ENCODE data around the gene MLC1.
A peak's percentile ranks its signal among the peaks of the same experiment; 100 is the strongest.

MLC1 gene

DNA sequence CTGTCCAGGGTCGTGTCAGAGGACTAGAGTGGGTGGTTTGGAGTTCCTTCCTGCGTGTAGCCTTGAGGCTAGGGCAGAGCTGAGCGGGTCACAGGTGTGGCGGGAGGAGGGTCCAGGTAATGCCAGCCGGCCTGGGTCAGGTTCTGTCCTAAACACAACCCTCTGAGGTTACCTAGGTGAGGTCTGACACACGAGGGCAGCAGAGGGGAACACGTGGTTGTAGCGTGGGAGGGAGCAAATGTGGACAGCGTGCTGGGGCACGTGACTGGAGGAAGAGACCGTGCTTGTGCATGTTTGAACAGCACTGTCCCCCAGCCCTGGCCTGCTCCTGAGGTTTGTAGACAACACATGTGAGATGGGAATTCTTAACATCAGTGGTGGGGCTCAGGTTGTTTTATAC lies 17.7 kb upstream of the MLC1 start:
- H3K27me3 ChIP-seq (ENCODE audit: control insufficient read depth in 3 of 3, insufficient read depth in 3 of 3, low read depth in 1 of 3, low read length in 3 of 3) = peaks cover 0 to 2% (median 0%) of the 10 kb centered on the region in 3 experiments
- H2AFZ ChIP-seq (ENCODE audit: low read length) = no peak overlapping the region
- no peak for DNase-seq (ENCODE audit: low spot score)
- no peaks in the 10 kb centered on the region for H3K9me3 ChIP-seq (replicated peaks in 1 of 2; ENCODE audit: control insufficient read depth in 2 of 2, insufficient read depth in 1 of 2, low read depth in 1 of 2, low read length in 2 of 2)
- WGBS, 2 donors (ENCODE audit: extremely low coverage in 2 of 2, insufficient read length in 2 of 2, insufficient replicate concordance in 1 of 2) = no CpG with 5 or more reads among the region's 11 CpGs
- H3K9ac ChIP-seq (ENCODE audit: low read depth, low read length, poor library complexity) = peak overlapping the region; percentile 55
- peaks cover 2 to 11% of the 10 kb centered on the region in 2 donors for H3K4me1 ChIP-seq (ENCODE audit: control insufficient read depth in 2 of 2, insufficient read depth in 1 of 2, low read depth in 1 of 2, low read length in 2 of 2)
- no peak overlapping the region for H2BK15ac ChIP-seq (ENCODE audit: low read length)
- H2AK5ac ChIP-seq (ENCODE audit: low read depth, low read length) = peak overlapping the region; percentile 68
- H3K14ac ChIP-seq (ENCODE audit: low read length) = no peak overlapping the region
- H2BK120ac ChIP-seq (ENCODE audit: low read depth, low read length) = peak overlapping the region; percentile 82
- H3K79me1 ChIP-seq (ENCODE audit: low read depth, low read length) = no peaks in the 10 kb centered on the region
- no peaks in the 10 kb centered on the region for H3K36me3 ChIP-seq (replicated peaks in 1 of 2; ENCODE audit: control insufficient read depth in 2 of 2, insufficient read depth in 2 of 2, low read length in 2 of 2)
- H3K4me3 ChIP-seq (ENCODE audit: low read length in 2 of 2) = peak overlapping the region in 1 of 2 donors; percentile 52
- no peak overlapping the region for H2BK12ac ChIP-seq (ENCODE audit: low read length)
- H3K23ac ChIP-seq (ENCODE audit: low read depth, low read length, poor library complexity) = no peak overlapping the region
- H2BK5ac ChIP-seq (ENCODE audit: low read length) = peak overlapping the region; percentile 6
- no peak overlapping the region for H3K4me2 ChIP-seq (ENCODE audit: insufficient read depth, low read length, poor library complexity, severe bottlenecking)
- peak overlapping the region; percentile 67 for H3K18ac ChIP-seq (ENCODE audit: low read length)
- no peak overlapping the region for H3K4ac ChIP-seq (ENCODE audit: low read length)
- H4K91ac ChIP-seq (ENCODE audit: low read depth, low read length, poor library complexity) = no peak overlapping the region
- H4K8ac ChIP-seq (ENCODE audit: low read depth, low read length) = no peak overlapping the region
- H3K27ac ChIP-seq (replicated peaks; ENCODE audit: low read length) = no peak overlapping the region

DNA sequence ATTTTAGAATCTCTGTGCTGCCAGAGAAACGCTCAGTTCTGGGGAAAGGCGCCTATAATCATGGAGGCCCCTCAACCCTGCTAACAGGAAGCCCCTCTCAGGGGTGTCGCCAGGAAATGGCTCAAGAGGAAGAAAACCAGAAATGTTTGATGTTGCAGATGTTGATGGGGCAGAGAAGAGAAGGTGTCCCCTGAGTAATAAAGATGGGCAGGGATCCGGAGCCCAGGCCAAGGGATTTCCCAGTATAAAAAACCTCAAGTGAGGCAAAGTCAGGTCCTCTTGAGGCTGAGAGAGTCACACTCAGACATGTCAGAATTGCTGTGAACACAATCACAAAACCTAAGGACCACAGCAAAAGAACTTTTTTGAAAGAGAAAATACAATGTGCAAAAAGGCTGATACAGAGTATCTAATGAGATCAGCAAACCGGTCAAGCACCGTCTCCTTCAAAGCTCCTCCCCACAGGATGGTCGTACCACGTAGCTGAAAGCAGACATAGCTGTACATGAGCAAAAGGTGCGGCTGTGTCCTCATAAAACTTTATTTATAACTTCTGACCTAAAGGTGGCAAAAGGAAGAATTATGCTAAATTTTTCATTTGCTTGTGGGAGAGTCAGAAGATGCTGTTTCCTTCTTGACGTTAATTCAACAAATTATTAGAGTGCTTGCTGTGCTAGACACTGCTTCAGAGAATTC lies 16.8 kb upstream of the MLC1 start:
- no peak overlapping the region for H3K23ac ChIP-seq (ENCODE audit: low read depth, low read length, poor library complexity)
- H3K27me3 ChIP-seq (ENCODE audit: control insufficient read depth in 3 of 3, insufficient read depth in 3 of 3, low read depth in 1 of 3, low read length in 3 of 3) = peaks cover 0 to 2% (median 0%) of the 10 kb centered on the region in 3 experiments
- no peak overlapping the region for H2BK120ac ChIP-seq (ENCODE audit: low read depth, low read length)
- peaks cover 2 to 11% of the 10 kb centered on the region in 2 donors for H3K4me1 ChIP-seq (ENCODE audit: control insufficient read depth in 2 of 2, insufficient read depth in 1 of 2, low read depth in 1 of 2, low read length in 2 of 2)
- WGBS, 2 donors (ENCODE audit: extremely low coverage in 2 of 2, insufficient read length in 2 of 2, insufficient replicate concordance in 1 of 2) = no CpG with 5 or more reads among the region's 10 CpGs
- H3K9ac ChIP-seq (ENCODE audit: low read depth, low read length, poor library complexity) = no peak overlapping the region
- no peak overlapping the region for H2BK15ac ChIP-seq (ENCODE audit: low read length)
- DNase-seq (ENCODE audit: low spot score) = no peak
- no peak overlapping the region for H3K4me2 ChIP-seq (ENCODE audit: insufficient read depth, low read length, poor library complexity, severe bottlenecking)
- no peak overlapping the region for H3K4me3 ChIP-seq (ENCODE audit: low read length in 2 of 2)
- H2AFZ ChIP-seq (ENCODE audit: low read length) = no peak overlapping the region
- no peak overlapping the region for H3K27ac ChIP-seq (replicated peaks; ENCODE audit: low read length)
- no peaks in the 10 kb centered on the region for H3K36me3 ChIP-seq (replicated peaks in 1 of 2; ENCODE audit: control insufficient read depth in 2 of 2, insufficient read depth in 2 of 2, low read length in 2 of 2)
- H3K79me1 ChIP-seq (ENCODE audit: low read depth, low read length) = no peaks in the 10 kb centered on the region
- no peak overlapping the region for H4K91ac ChIP-seq (ENCODE audit: low read depth, low read length, poor library complexity)
- no peak overlapping the region for H3K14ac ChIP-seq (ENCODE audit: low read length)
- no peak overlapping the region for H2AK5ac ChIP-seq (ENCODE audit: low read depth, low read length)
- no peak overlapping the region for H2BK12ac ChIP-seq (ENCODE audit: low read length)
- no peak overlapping the region for H3K4ac ChIP-seq (ENCODE audit: low read length)
- no peak overlapping the region for H4K8ac ChIP-seq (ENCODE audit: low read depth, low read length)
- no peaks in the 10 kb centered on the region for H3K9me3 ChIP-seq (replicated peaks in 1 of 2; ENCODE audit: control insufficient read depth in 2 of 2, insufficient read depth in 1 of 2, low read depth in 1 of 2, low read length in 2 of 2)
- no peak overlapping the region for H2BK5ac ChIP-seq (ENCODE audit: low read length)
- no peak overlapping the region for H3K18ac ChIP-seq (ENCODE audit: low read length)

DNA sequence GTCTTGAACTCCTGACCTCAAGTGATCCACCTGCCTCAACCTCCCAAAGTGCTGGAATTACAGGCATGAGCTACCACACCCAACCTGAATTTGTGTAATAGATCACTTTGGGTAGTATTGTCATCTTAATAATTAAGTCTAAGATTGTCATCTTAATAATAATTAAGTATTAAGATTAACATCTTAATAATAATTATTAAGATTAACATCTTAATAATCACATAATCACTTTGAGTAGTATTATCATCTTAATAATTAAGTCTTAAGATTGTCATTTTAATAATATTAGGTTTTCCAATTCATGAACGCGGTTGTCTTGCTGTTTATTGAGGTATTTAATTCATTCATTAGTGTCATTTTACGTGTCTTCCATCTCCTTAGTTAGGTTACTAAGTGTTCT lies 12.8 kb upstream of the MLC1 start:
- no peaks in the 10 kb centered on the region for H3K36me3 ChIP-seq (replicated peaks in 1 of 2; ENCODE audit: control insufficient read depth in 2 of 2, insufficient read depth in 2 of 2, low read length in 2 of 2)
- WGBS, 2 donors (ENCODE audit: extremely low coverage in 2 of 2, insufficient read length in 2 of 2, insufficient replicate concordance in 1 of 2) = no CpG with 5 or more reads among the region's 3 CpGs
- no peak overlapping the region for H3K23ac ChIP-seq (ENCODE audit: low read depth, low read length, poor library complexity)
- no peak overlapping the region for H3K4me3 ChIP-seq (ENCODE audit: low read length in 2 of 2)
- H4K91ac ChIP-seq (ENCODE audit: low read depth, low read length, poor library complexity) = no peak overlapping the region
- no peak overlapping the region for H2BK12ac ChIP-seq (ENCODE audit: low read length)
- H3K18ac ChIP-seq (ENCODE audit: low read length) = no peak overlapping the region
- H3K4me2 ChIP-seq (ENCODE audit: insufficient read depth, low read length, poor library complexity, severe bottlenecking) = no peak overlapping the region
- H2BK15ac ChIP-seq (ENCODE audit: low read length) = no peak overlapping the region
- no peak overlapping the region for H3K14ac ChIP-seq (ENCODE audit: low read length)
- DNase-seq (ENCODE audit: low spot score) = no peak
- no peak overlapping the region for H3K9ac ChIP-seq (ENCODE audit: low read depth, low read length, poor library complexity)
- H3K27me3 ChIP-seq (ENCODE audit: control insufficient read depth in 3 of 3, insufficient read depth in 3 of 3, low read depth in 1 of 3, low read length in 3 of 3) = peaks cover 0 to 2% (median 0%) of the 10 kb centered on the region in 3 experiments
- H4K8ac ChIP-seq (ENCODE audit: low read depth, low read length) = no peak overlapping the region
- no peaks in the 10 kb centered on the region for H3K79me1 ChIP-seq (ENCODE audit: low read depth, low read length)
- H3K4ac ChIP-seq (ENCODE audit: low read length) = no peak overlapping the region
- H3K9me3 ChIP-seq (replicated peaks in 1 of 2; ENCODE audit: control insufficient read depth in 2 of 2, insufficient read depth in 1 of 2, low read depth in 1 of 2, low read length in 2 of 2) = no peaks in the 10 kb centered on the region
- no peak overlapping the region for H2AFZ ChIP-seq (ENCODE audit: low read length)
- no peaks in the 10 kb centered on the region for H3K4me1 ChIP-seq (ENCODE audit: control insufficient read depth in 2 of 2, insufficient read depth in 1 of 2, low read depth in 1 of 2, low read length in 2 of 2)
- no peak overlapping the region for H2BK120ac ChIP-seq (ENCODE audit: low read depth, low read length)
- H2BK5ac ChIP-seq (ENCODE audit: low read length) = no peak overlapping the region
- H2AK5ac ChIP-seq (ENCODE audit: low read depth, low read length) = no peak overlapping the region
- H3K27ac ChIP-seq (replicated peaks; ENCODE audit: low read length) = no peak overlapping the region

DNA sequence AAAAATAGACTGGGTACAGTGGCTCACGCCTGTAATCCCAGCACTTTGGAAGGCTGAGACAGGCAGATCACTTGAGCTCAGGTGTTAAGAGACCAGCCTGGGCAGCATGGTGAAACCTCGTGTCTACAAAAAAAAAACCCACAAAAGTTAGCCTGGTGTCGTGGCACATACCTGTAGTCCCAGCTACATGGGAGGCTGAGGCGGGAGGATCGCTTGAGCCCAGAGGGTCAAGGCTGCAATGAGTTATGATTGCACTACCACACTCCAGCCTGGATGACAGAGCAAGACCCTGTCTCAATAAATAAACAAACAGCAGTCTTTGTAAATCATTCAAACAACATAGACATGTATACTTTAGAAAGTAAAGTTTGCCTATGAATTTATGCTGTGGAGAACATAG lies 7.1 kb upstream of the MLC1 start:
- H2AFZ ChIP-seq (ENCODE audit: low read length) = no peak overlapping the region
- no peak overlapping the region for H3K23ac ChIP-seq (ENCODE audit: low read depth, low read length, poor library complexity)
- H2BK15ac ChIP-seq (ENCODE audit: low read length) = no peak overlapping the region
- no peaks in the 10 kb centered on the region for H3K4me1 ChIP-seq (ENCODE audit: control insufficient read depth in 2 of 2, insufficient read depth in 1 of 2, low read depth in 1 of 2, low read length in 2 of 2)
- H4K91ac ChIP-seq (ENCODE audit: low read depth, low read length, poor library complexity) = no peak overlapping the region
- no peak overlapping the region for H3K4me2 ChIP-seq (ENCODE audit: insufficient read depth, low read length, poor library complexity, severe bottlenecking)
- H3K79me1 ChIP-seq (ENCODE audit: low read depth, low read length) = no peaks in the 10 kb centered on the region
- H3K4me3 ChIP-seq (ENCODE audit: low read length in 2 of 2) = no peak overlapping the region
- H3K27ac ChIP-seq (replicated peaks; ENCODE audit: low read length) = no peak overlapping the region
- no CpG with 5 or more reads among the region's 5 CpGs for WGBS, 2 donors (ENCODE audit: extremely low coverage in 2 of 2, insufficient read length in 2 of 2, insufficient replicate concordance in 1 of 2)
- no peak overlapping the region for H2BK12ac ChIP-seq (ENCODE audit: low read length)
- H3K9ac ChIP-seq (ENCODE audit: low read depth, low read length, poor library complexity) = no peak overlapping the region
- H3K18ac ChIP-seq (ENCODE audit: low read length) = no peak overlapping the region
- H3K14ac ChIP-seq (ENCODE audit: low read length) = no peak overlapping the region
- no peaks in the 10 kb centered on the region for H3K36me3 ChIP-seq (replicated peaks in 1 of 2; ENCODE audit: control insufficient read depth in 2 of 2, insufficient read depth in 2 of 2, low read length in 2 of 2)
- peaks cover 5 to 6% of the 10 kb centered on the region in 2 donors for H3K9me3 ChIP-seq (replicated peaks in 1 of 2; ENCODE audit: control insufficient read depth in 2 of 2, insufficient read depth in 1 of 2, low read depth in 1 of 2, low read length in 2 of 2)
- no peak overlapping the region for H4K8ac ChIP-seq (ENCODE audit: low read depth, low read length)
- H2BK120ac ChIP-seq (ENCODE audit: low read depth, low read length) = no peak overlapping the region
- DNase-seq (ENCODE audit: low spot score) = no peak
- H3K27me3 ChIP-seq (ENCODE audit: control insufficient read depth in 3 of 3, insufficient read depth in 3 of 3, low read depth in 1 of 3, low read length in 3 of 3) = no peaks in the 10 kb centered on the region
- H2BK5ac ChIP-seq (ENCODE audit: low read length) = no peak overlapping the region
- no peak overlapping the region for H2AK5ac ChIP-seq (ENCODE audit: low read depth, low read length)
- H3K4ac ChIP-seq (ENCODE audit: low read length) = no peak overlapping the region
